Loucy (cell line): ENCODE results near the gene FAM217A.

ENCODE experiments used
- CTCF ChIP-seq: fragments of 200-600 bp; sonication (generic); conservative IDR thresholded peaks from 2 replicates; pipeline ENCODE4 v1.5.1; 2014; ENCODE audit warnings: mild to moderate bottlenecking, antibody characterized with exemption, low read length
- EZH2phosphoT487 ChIP-seq: fragments of 200-600 bp; IDR thresholded peaks from 2 replicates; pipeline ENCODE4 v1.6.1; 2018; ENCODE audit warnings: antibody characterized with exemption, mild to moderate bottlenecking, moderate library complexity, borderline replicate concordance

GRCh38 chr6:4018924-4019236 lies 60.1 kb downstream of the FAM217A start:
- TF ChIP-seq CTCF, result no peak
- TF ChIP-seq EZH2phosphoT487, result no peak
